A673 (cell line): ENCODE results near the gene MTHFD2. TPM values are rescaled to one million over a fixed set of nuclear protein-coding genes. Genes with fewer than 3 reads are reported as not detected.

ENCODE experiments used
- BruUV-seq: library from RNA; stranded (reverse); fragments of 400-500 nt; replicated peaks from 2 replicates; lab custom pipeline; 2021; lab: Mats Ljungman, UMichigan
- CTCF ChIA-PET: fragments of 300-600 bp; sonication (Branson Sonifier 250); formaldehyde crosslinking; loops from one replicate; lab custom pipeline; 2022; ENCODE audit warnings: antibody characterized with exemption; lab: Charles Lee
- POLR2A ChIA-PET: fragments of 300-600 bp; sonication (Branson Sonifier 250); formaldehyde crosslinking; loops from one replicate; lab custom pipeline; 2022; ENCODE audit warnings: antibody characterized with exemption; ENCODE audit not compliant: low non-redundant PET; lab: Charles Lee
- DNase-seq: peaks from one replicate; pipeline ENCODE4 v3.0.0-alpha.2; 2015; ENCODE audit warnings: low spot score
- H3K27ac ChIP-seq: fragments of 200-600 bp; sonication (generic); 2 replicates; pipeline ENCODE4 v1.5.1; 2016; ENCODE audit warnings: mixed run types, low read depth, mild to moderate bottlenecking, mixed read lengths, antibody characterized with exemption, low read length; ENCODE audit not compliant: poor library complexity, severe bottlenecking
- H3K27me3 ChIP-seq: fragments of 200-600 bp; sonication (generic); replicated peaks from 2 replicates; pipeline ENCODE4 v1.6.1; 2017; ENCODE audit warnings: mixed run types, low read depth, mild to moderate bottlenecking, mixed read lengths, antibody characterized with exemption, low read length; ENCODE audit not compliant: insufficient read depth, poor library complexity
- H3K36me3 ChIP-seq: fragments of 200-600 bp; sonication (generic); 2 replicates; pipeline ENCODE4 v1.6.1; 2016; ENCODE audit warnings: mixed run types, mild to moderate bottlenecking, mixed read lengths, antibody characterized with exemption, low read length; ENCODE audit not compliant: insufficient read depth, poor library complexity, severe bottlenecking
- H3K4me1 ChIP-seq: fragments of 200-600 bp; sonication (generic); 2 replicates; pipeline ENCODE4 v1.6.1; 2017; ENCODE audit warnings: mixed run types, mild to moderate bottlenecking, mixed read lengths, antibody characterized with exemption, low read length; ENCODE audit not compliant: insufficient read depth, poor library complexity, severe bottlenecking
- H3K4me3 ChIP-seq: fragments of 200-600 bp; sonication (generic); 2 replicates; pipeline ENCODE4 v1.5.1; 2016; ENCODE audit warnings: low read depth, mixed run types, mild to moderate bottlenecking, mixed read lengths, low read length; ENCODE audit not compliant: poor library complexity, severe bottlenecking
- H3K9me3 ChIP-seq: fragments of 200-600 bp; sonication (generic); 2 replicates; pipeline ENCODE4 v1.6.1; 2016; ENCODE audit warnings: mixed run types, low read depth, mild to moderate bottlenecking, mixed read lengths, antibody characterized with exemption, low read length; ENCODE audit not compliant: poor library complexity, severe bottlenecking
- CTCF ChIP-seq: fragments of 300-800, 200-600 bp; sonication (generic); conservative IDR thresholded peaks from 2 replicates; pipeline ENCODE4 v1.5.1; 2017; ENCODE audit warnings: low read depth, mild to moderate bottlenecking, antibody characterized with exemption, low read length, moderate library complexity, mixed read lengths
- EZH2 ChIP-seq: fragments of 200-600 bp; sonication (generic); IDR thresholded peaks from 2 replicates; pipeline ENCODE4 v1.6.1; 2017; ENCODE audit warnings: borderline replicate concordance, low read depth, mild to moderate bottlenecking, mixed read lengths, antibody characterized with exemption, low read length; ENCODE audit not compliant: poor library complexity, severe bottlenecking
- intact Hi-C: fragments of 100-400 bp; cut with micrococcal nuclease; formaldehyde crosslinking; loops from one replicate; pipeline ENCODE4 v1.10.0; 2022; ENCODE audit not compliant: unreplicated experiment
- total RNA-seq: library from RNA; stranded (reverse); gene quantifications from 2 replicates; pipeline ENCODE4 v1.2.3, GENCODE V29; 2021

MTHFD2 gene
- total RNA-seq, 1 experiment from 2014 or later: 252 TPM

GRCh38 chr2:74252862-74253261 is 54.4 kb downstream of the MTHFD2 start:
- intact Hi-C loops: loop anchor here (5.0 kb wide), 1 partner anchor 279 kb away; no protein-coding TSS in a partner anchor
- no peaks in the 10 kb centered on the region for H3K36me3 ChIP-seq
- H3K27me3 ChIP-seq: no peaks in the 10 kb centered on the region
- H3K9me3 ChIP-seq: no peaks in the 10 kb centered on the region
- ChIA-PET POLR2A (no interaction called here), CTCF (no interaction called here)
- no peak overlapping the region for H3K27ac ChIP-seq
- TF ChIP-seq CTCF (no peak), EZH2 (no peak)
- no peaks in the 10 kb centered on the region for H3K4me1 ChIP-seq
- no peak overlapping the region for H3K4me3 ChIP-seq
- no peak for DNase-seq
- no TSS peak for BruUV-seq

- DNase-seq: no peak
- ChIA-PET CTCF (no interaction called here), POLR2A (no interaction called here)
- no peak overlapping the region for H3K4me3 ChIP-seq
- intact Hi-C loops: loop anchor here (5.0 kb wide), 1 partner anchor 279 kb away; no protein-coding TSS in a partner anchor
- no TSS peak for BruUV-seq
- no peaks in the 10 kb centered on the region for H3K4me1 ChIP-seq
- no peaks in the 10 kb centered on the region for H3K27me3 ChIP-seq
- H3K9me3 ChIP-seq: no peaks in the 10 kb centered on the region
- H3K36me3 ChIP-seq: no peaks in the 10 kb centered on the region
- TF ChIP-seq CTCF (no peak), EZH2 (no peak)
- no peak overlapping the region for H3K27ac ChIP-seq
These were observed 55.0 kb downstream of the MTHFD2 start for GRCh38 chr2:74253306-74253970.

GRCh38 chr2:74253971-74254310 is 55.5 kb downstream of the MTHFD2 start:
- H3K27ac ChIP-seq: no peak overlapping the region
- TF ChIP-seq CTCF: no peak
- no peak for TF ChIP-seq EZH2
- ChIA-PET POLR2A (no interaction called here), CTCF (no interaction called here)
- intact Hi-C loops: loop anchor here (5.0 kb wide), 1 partner anchor 278 kb away; no protein-coding TSS in a partner anchor
- H3K4me1 ChIP-seq: no peaks in the 10 kb centered on the region
- H3K36me3 ChIP-seq: no peaks in the 10 kb centered on the region
- H3K9me3 ChIP-seq: no peaks in the 10 kb centered on the region
- no peak overlapping the region for H3K4me3 ChIP-seq
- H3K27me3 ChIP-seq: no peaks in the 10 kb centered on the region
- DNase-seq: no peak
- BruUV-seq: no TSS peak
